GM12878 (cell line): Measurements from ENCODE around the gene MCAT.

Source experiments
- CBFB ChIP-seq: IDR thresholded peaks from 2 replicates; pipeline ENCODE4 v1.6.1; 2016; ENCODE audit warnings: antibody characterized with exemption, low read depth
- CEBPB ChIP-seq, 2 experiments: fragments of 150-350 bp in 1 of 2; IDR thresholded peaks; 2 replicates each; pipeline ENCODE4 v1.6.1; 2012 to 2014; ENCODE audit warnings: low read depth in 2 of 2, low read length in 2 of 2, borderline replicate concordance in 1 of 2, inconsistent platforms in 1 of 2
- EP300 ChIP-seq, 2 experiments: fragments of 150-350 bp in 1 of 2; IDR thresholded peaks; 2 replicates each; pipeline ENCODE4 v1.6.1; 2011 to 2012; ENCODE audit warnings: low read depth in 2 of 2, low read length in 2 of 2, borderline replicate concordance in 1 of 2, improper control_type of control experiment in 1 of 2, inconsistent platforms in 1 of 2; ENCODE audit not compliant: control insufficient read depth in 1 of 2
- EZH2 ChIP-seq: IDR thresholded peaks from 2 replicates; pipeline ENCODE4 v1.6.1; 2012; ENCODE audit warnings: low read depth, mild to moderate bottlenecking, control low read depth, inconsistent platforms, low read length, borderline replicate concordance; ENCODE audit not compliant: control insufficient read depth
- FOXM1 ChIP-seq: IDR thresholded peaks from 2 replicates; pipeline ENCODE4 v1.6.1; 2012; ENCODE audit warnings: low read depth, mild to moderate bottlenecking, inconsistent platforms, low read length, moderate library complexity
- HDAC2 ChIP-seq: fragments of 200-600 bp; sonication (generic); IDR thresholded peaks from 2 replicates; pipeline ENCODE4 v1.6.1; 2017
- KAT2A ChIP-seq: conservative IDR thresholded peaks from 2 replicates; pipeline ENCODE4 v1.6.1; 2011; ENCODE audit warnings: low read depth, low read length; ENCODE audit not compliant: control insufficient read depth
- POLR2AphosphoS5 ChIP-seq: IDR thresholded peaks from 2 replicates; pipeline ENCODE4 v1.6.1; 2011; ENCODE audit warnings: mild to moderate bottlenecking, low read length, inconsistent platforms
- POU2F2 ChIP-seq: IDR thresholded peaks from 3 replicates; pipeline ENCODE4 v1.6.1; 2011; ENCODE audit warnings: low read depth, mild to moderate bottlenecking, low read length, borderline replicate concordance
- RAD51 ChIP-seq: fragments of 450-650 bp; IDR thresholded peaks from 2 replicates; pipeline ENCODE4 v1.6.1; 2016; ENCODE audit warnings: moderate library complexity, mild to moderate bottlenecking, inconsistent platforms
- SREBF1 ChIP-seq: IDR thresholded peaks from 2 replicates; pipeline ENCODE4 v1.6.1; 2012; ENCODE audit warnings: mild to moderate bottlenecking, low read length
- TF ChIP-seq, protein P1 (sequence below): IDR thresholded peaks from 2 replicates; pipeline ENCODE4 v1.6.1; 2012; ENCODE audit warnings: mild to moderate bottlenecking, low read depth, low read length
- TF ChIP-seq, protein P2 (sequence below), 3 experiments: IDR thresholded peaks in 2 of 3; conservative IDR thresholded peaks in 1 of 3; 2 replicates each; pipeline ENCODE4 v1.5.1; 2011; ENCODE audit warnings: low read depth in 3 of 3, low read length in 3 of 3, mild to moderate bottlenecking in 3 of 3, control low read depth in 2 of 3, moderate library complexity in 2 of 3, inconsistent platforms in 1 of 3, mixed read lengths in 1 of 3; ENCODE audit not compliant: control insufficient read depth in 2 of 3, insufficient read depth in 1 of 3; ENCODE audit errors: extremely low read depth in 1 of 3

DNA sequence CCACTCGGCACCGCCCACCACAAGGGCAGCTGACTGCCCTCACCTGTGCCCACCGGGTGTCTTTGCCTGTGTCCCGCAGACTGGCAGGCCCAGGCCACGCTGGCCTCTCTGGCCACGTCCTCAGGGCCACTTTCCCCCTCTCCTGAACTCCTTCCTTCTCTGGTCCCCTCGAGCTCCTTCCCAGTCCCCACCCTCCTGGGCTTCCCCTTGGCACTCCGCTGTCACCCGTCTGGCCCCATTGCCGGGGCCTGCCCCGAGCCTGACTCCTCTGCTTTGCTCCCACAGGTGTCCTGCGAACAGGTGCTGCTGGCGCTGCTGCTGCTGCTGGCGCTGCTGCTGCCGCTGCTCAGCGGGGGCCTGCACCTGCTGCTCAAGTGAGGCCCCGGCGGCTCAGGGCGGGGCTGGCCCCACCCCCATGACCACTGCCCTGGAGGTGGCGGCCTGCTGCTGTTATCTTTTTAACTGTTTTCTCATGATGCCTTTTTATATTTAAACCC lies 14.2 kb downstream of the MCAT start:
- no peak for TF ChIP-seq RAD51
- TF ChIP-seq, protein P1, sequence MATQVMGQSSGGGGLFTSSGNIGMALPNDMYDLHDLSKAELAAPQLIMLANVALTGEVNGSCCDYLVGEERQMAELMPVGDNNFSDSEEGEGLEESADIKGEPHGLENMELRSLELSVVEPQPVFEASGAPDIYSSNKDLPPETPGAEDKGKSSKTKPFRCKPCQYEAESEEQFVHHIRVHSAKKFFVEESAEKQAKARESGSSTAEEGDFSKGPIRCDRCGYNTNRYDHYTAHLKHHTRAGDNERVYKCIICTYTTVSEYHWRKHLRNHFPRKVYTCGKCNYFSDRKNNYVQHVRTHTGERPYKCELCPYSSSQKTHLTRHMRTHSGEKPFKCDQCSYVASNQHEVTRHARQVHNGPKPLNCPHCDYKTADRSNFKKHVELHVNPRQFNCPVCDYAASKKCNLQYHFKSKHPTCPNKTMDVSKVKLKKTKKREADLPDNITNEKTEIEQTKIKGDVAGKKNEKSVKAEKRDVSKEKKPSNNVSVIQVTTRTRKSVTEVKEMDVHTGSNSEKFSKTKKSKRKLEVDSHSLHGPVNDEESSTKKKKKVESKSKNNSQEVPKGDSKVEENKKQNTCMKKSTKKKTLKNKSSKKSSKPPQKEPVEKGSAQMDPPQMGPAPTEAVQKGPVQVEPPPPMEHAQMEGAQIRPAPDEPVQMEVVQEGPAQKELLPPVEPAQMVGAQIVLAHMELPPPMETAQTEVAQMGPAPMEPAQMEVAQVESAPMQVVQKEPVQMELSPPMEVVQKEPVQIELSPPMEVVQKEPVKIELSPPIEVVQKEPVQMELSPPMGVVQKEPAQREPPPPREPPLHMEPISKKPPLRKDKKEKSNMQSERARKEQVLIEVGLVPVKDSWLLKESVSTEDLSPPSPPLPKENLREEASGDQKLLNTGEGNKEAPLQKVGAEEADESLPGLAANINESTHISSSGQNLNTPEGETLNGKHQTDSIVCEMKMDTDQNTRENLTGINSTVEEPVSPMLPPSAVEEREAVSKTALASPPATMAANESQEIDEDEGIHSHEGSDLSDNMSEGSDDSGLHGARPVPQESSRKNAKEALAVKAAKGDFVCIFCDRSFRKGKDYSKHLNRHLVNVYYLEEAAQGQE, result no peak
- no peak for TF ChIP-seq SREBF1
- TF ChIP-seq, protein P2, sequence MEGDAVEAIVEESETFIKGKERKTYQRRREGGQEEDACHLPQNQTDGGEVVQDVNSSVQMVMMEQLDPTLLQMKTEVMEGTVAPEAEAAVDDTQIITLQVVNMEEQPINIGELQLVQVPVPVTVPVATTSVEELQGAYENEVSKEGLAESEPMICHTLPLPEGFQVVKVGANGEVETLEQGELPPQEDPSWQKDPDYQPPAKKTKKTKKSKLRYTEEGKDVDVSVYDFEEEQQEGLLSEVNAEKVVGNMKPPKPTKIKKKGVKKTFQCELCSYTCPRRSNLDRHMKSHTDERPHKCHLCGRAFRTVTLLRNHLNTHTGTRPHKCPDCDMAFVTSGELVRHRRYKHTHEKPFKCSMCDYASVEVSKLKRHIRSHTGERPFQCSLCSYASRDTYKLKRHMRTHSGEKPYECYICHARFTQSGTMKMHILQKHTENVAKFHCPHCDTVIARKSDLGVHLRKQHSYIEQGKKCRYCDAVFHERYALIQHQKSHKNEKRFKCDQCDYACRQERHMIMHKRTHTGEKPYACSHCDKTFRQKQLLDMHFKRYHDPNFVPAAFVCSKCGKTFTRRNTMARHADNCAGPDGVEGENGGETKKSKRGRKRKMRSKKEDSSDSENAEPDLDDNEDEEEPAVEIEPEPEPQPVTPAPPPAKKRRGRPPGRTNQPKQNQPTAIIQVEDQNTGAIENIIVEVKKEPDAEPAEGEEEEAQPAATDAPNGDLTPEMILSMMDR (IDR thresholded peaks at IDR 0.05 in 2 of 3, conservative IDR thresholded peaks at IDR 0.05 in 1 of 3; ENCODE audit: control insufficient read depth in 2 of 3, extremely low read depth in 1 of 3, insufficient read depth in 1 of 3, low read depth in 3 of 3, low read length in 3 of 3), result no peak
- no peak for TF ChIP-seq KAT2A
- TF ChIP-seq CEBPB (IDR thresholded peaks at IDR 0.05; ENCODE audit: borderline replicate concordance in 1 of 2, low read depth in 2 of 2, low read length in 2 of 2), result no peak
- TF ChIP-seq POU2F2, result no peak
- no peak for TF ChIP-seq EZH2
- TF ChIP-seq POLR2AphosphoS5, result no peak
- TF ChIP-seq EP300 (IDR thresholded peaks at IDR 0.05; ENCODE audit: borderline replicate concordance in 1 of 2, control insufficient read depth in 1 of 2, low read depth in 2 of 2, low read length in 2 of 2), result no peak
- no peak for TF ChIP-seq HDAC2
- TF ChIP-seq FOXM1, result no peak
- TF ChIP-seq CBFB, result no peak
